Measurements from ENCODE around the gene CES3.
A peak's percentile ranks its signal among the peaks of the same experiment; 100 is the strongest.
"Not testable (repeated sequence)": the region's sequence is repeated elsewhere in the genome, so short reads cannot be mapped to it uniquely, and the experiment has no call there.

CES3 gene

DNA sequence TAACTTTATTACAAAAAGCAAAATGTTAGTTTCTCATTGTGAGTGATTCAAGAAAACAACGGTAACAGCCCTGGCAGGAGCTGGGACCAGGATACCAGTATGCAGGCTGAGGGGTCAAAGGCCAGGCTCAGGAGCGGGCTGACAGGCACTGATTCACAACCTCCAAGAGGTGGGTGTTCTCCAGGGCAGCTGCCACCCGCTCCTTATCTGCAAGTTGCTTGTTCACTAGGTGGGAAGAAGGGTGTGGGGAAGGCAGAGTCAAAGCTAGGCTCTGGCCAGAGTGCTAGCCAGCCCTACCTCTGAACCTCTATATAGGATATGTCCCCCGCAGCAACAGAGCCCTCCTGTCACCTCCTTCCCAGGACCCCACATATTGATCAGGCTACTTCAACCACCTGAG lies 29.0 kb upstream of the CES3 start:
- FAIRE-seq, result no peak
- TF ChIP-seq, protein P1, sequence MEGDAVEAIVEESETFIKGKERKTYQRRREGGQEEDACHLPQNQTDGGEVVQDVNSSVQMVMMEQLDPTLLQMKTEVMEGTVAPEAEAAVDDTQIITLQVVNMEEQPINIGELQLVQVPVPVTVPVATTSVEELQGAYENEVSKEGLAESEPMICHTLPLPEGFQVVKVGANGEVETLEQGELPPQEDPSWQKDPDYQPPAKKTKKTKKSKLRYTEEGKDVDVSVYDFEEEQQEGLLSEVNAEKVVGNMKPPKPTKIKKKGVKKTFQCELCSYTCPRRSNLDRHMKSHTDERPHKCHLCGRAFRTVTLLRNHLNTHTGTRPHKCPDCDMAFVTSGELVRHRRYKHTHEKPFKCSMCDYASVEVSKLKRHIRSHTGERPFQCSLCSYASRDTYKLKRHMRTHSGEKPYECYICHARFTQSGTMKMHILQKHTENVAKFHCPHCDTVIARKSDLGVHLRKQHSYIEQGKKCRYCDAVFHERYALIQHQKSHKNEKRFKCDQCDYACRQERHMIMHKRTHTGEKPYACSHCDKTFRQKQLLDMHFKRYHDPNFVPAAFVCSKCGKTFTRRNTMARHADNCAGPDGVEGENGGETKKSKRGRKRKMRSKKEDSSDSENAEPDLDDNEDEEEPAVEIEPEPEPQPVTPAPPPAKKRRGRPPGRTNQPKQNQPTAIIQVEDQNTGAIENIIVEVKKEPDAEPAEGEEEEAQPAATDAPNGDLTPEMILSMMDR (IDR thresholded peaks at IDR 0.05; ENCODE audit: insufficient read depth, missing control alignments), result no peak
- no peak for DNase-seq (ENCODE audit: insufficient read length, low spot score)

DNA sequence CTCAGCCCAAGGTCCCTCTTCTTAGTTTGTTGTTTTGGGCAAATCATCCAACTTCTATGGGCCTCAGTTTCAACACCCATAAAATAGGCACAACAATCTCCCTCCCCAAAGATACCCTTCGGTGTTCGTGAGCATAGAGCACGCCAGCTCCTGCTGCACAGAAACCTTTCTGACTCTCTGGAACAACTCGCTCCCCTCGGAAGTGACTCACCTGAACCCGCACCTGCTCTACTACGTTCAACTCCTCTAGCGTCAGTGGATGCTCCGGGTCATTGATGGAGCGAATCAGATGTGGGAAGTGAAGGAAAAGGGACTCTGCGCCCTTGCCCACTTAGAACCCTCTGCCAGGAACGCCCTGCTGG lies 27.3 kb upstream of the CES3 start:
- FAIRE-seq, result no peak
- no peak for DNase-seq (ENCODE audit: insufficient read length, low spot score)

DNA sequence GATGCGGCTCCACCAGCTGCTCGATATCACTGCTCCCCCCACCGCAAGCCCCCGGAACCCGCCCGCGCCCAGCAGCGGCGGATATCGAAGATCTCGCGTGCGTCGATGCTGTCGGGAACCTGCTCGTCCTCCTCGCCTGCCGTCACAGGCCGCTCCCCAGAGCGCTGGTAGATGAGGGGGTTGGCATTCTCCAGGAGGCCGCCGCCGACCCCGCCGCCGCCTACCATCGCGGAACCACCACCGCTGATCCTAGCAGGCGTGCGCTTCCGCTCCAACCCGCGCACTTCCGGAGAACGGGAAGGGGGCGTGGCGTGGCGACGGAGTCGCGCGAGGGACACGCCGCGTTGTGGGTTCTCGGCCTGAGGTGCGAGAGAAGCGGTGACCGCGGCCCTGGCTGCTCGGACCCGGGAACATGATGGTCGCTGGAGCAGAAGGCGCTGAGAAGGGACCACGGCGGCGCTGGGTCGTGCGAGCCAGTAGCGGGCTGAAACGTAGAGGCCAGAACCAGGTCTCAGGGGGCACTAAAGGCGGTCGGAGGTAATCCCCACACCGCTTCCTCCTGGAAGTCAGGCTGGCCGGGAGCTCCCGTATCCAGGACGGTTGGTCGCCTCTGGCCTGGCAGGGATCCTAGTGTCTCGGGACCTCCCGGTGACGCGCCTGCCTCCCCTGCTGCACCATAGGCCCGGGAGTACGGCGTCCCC lies 26.8 kb upstream of the CES3 start, which contains the start of gene CIAO2B:
TSS of gene CIAO2B (minus strand) at position 265 of the 701 bp plus-strand sequence. CDS start at position 227, 38 bp downstream.
- FAIRE-seq (no peak), DNase-seq (ENCODE audit: insufficient read length, low spot score) (peak; percentile 67)
- TF ChIP-seq, protein P1 (IDR thresholded peaks at IDR 0.05; ENCODE audit: insufficient read depth, missing control alignments), result no peak

More for the DNA sequence above, 27.3 kb upstream of the CES3 start:
- TF ChIP-seq, protein P1 (IDR thresholded peaks at IDR 0.05; ENCODE audit: insufficient read depth, missing control alignments), result no peak

DNA sequence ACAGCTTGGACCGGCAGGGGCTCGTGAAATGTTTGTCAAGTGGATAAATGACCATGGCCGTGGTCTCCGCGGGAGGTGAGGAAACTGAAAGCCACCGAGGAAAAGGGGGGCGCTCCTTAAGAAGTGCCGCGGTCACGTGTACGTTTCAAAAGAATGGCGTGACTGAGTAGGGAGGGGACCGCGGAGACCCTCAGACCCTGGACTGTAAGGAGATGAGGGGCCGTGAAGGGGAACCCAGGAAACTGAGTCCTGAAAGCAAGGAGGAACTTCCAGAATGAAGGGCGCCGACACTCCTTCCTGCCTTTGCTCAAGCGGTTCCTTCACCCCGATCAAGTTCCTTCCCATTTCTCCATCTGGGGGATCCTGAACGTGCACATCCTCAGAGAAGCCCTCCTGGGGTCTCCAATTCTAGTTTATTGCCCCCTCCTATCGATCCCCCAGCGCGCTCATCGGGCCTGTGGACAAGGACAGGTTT lies 26.2 kb upstream of the CES3 start:
- DNase-seq (ENCODE audit: insufficient read length, low spot score); FAIRE-seq: not testable (repeated sequence)

DNA sequence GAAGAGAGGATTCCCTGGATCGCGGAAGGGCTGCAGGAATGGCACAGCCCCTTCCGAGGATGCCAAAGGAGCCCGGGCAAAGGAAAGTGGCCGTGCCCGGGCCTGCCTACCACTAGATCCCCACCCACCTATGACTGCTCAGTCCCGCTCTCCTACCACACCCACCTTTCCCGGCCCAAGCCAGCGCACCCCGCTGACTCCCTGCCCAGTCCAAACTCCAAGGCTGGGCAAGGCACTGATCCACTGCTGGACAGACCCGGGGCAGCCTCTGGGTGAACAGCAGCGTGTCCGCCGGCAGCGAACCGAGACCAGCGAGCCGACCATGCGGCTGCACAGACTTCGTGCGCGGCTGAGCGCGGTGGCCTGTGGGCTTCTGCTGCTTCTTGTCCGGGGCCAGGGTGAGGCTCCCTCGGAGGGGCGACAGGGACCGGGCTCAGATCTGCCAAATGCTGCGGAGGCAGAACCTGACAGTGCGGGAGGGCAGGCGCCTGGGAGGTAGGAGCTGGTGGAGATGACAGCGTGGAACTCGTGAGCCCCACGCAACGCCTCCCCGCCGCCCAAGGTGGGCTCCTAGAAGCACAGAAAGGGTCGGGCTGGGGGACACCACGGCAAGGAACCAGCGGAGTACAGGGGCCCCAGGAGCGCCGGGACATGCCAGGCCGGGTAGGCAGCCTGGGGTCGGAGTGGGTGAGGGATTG lies 25.6 kb upstream of the CES3 start, which contains the start of gene CES2:
TSS of gene CES2 (plus strand) at position 203 of the 698 bp plus-strand sequence. CDS start at position 323, 120 bp downstream.
- DNase-seq (ENCODE audit: insufficient read length, low spot score) (no peak), FAIRE-seq (no peak)
- TF ChIP-seq, protein P1 (IDR thresholded peaks at IDR 0.05; ENCODE audit: insufficient read depth, missing control alignments), result no peak

DNA sequence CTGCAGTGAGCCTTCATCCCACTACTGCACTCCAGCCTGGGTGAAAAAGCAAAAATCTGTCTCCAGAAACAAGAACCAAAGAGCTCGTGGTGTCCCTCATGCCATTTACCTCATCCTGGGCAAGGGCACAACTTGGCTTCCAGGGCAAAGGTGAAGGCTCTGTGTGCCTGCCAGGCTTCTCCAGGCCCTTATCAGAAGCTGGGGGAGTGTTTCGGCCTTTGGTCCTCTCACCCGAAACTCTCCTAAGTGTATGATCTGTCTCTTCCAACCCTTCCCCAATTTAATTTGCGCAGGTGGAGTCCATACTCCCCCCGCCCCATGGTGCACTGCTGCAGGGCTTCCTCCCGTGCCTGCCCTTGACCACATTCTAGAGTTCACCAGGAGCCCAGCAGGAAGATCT lies 24.6 kb upstream of the CES3 start:
- TF ChIP-seq, protein P1 (IDR thresholded peaks at IDR 0.05; ENCODE audit: insufficient read depth, missing control alignments), result no peak
- FAIRE-seq, result no peak
- no peak for DNase-seq (ENCODE audit: insufficient read length, low spot score)

DNA sequence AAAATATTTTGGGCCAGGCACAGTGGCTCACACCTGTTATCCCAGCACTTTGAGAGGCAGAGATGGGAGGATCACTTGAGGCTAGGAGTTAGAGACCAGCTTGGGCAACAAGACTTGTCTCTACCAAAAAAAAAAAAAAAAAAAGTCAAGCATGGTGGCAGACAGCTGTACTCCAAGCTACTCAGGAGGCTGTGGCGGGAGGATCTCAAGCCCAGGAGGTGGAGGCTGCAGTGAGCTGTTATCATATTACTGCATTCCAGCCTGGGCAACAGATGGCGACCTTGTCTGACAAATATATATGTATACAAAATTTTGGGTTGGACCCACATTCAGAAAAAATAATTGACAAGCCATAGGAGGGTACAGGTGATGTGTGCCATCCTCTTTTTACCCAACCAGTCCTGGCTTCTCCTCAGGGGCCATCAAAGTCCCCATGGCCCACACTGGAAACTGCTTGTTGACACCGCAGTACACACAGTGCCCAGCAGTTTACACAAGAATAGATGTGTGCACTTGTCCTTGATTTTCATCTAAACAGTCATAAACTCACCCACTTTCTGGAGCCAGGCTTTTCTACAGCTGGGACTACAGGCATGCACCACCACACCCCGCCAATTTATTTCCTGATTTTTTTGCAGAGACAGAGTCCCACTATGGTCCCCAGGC lies 24.0 kb upstream of the CES3 start:
- FAIRE-seq (no peak), DNase-seq (ENCODE audit: insufficient read length, low spot score) (no peak)
- TF ChIP-seq, protein P1 (IDR thresholded peaks at IDR 0.05; ENCODE audit: insufficient read depth, missing control alignments), result no peak
